Activated T-helper 2 cell treated with anti-CD3 and anti-CD28 coated beads, Interferon-gamma antibody, Interleukin-2, Interleukin-4, amounts not matched to agents 10 μg/mL and 5 μg/mL and 100 μg/mL, durations not matched to agents 14 hours and 24 hours and 36 hours (primary cell): ENCODE data around the gene ALOX15. TPM values are rescaled to one million over a fixed set of nuclear protein-coding genes. Genes with fewer than 3 reads are reported as not detected.
"Not testable (repeated sequence)": the region's sequence is repeated elsewhere in the genome, so short reads cannot be mapped to it uniquely, and the experiment has no call there.

Source experiments
- DNase-seq: peaks from one replicate; pipeline ENCODE4 v3.0.0; 2021; ENCODE audit warnings: low spot score
- H3K27ac Mint-ChIP-seq: one replicate; pipeline ENCODE4 v1.8.0; 2021; ENCODE audit warnings: mixed read lengths
- H3K27me3 Mint-ChIP-seq: one replicate; pipeline ENCODE4 v1.8.0; 2021; ENCODE audit warnings: low read depth, mixed read lengths
- H3K36me3 Mint-ChIP-seq: one replicate; pipeline ENCODE4 v1.8.0; 2021; ENCODE audit warnings: low read depth, mixed read lengths
- H3K4me1 Mint-ChIP-seq: one replicate; pipeline ENCODE4 v1.8.0; 2021; ENCODE audit warnings: low read depth, mixed read lengths
- H3K4me3 Mint-ChIP-seq: one replicate; pipeline ENCODE4 v1.8.0; 2021; ENCODE audit warnings: low read depth, mild to moderate bottlenecking, moderate library complexity, mixed read lengths
- H3K9me3 Mint-ChIP-seq: one replicate; pipeline ENCODE4 v1.8.0; 2021; ENCODE audit warnings: mixed read lengths
- intact Hi-C: fragments of 100-400 bp; cut with micrococcal nuclease; formaldehyde crosslinking; loops from one replicate; pipeline ENCODE4 v1.15.1; 2023
- total RNA-seq: library from RNA; stranded (reverse); gene quantifications from 2 replicates; pipeline ENCODE4 v1.2.3, GENCODE V29; 2022

The ALOX15 gene
- total RNA-seq, 1 donor from 2014 or later = not detected

DNA sequence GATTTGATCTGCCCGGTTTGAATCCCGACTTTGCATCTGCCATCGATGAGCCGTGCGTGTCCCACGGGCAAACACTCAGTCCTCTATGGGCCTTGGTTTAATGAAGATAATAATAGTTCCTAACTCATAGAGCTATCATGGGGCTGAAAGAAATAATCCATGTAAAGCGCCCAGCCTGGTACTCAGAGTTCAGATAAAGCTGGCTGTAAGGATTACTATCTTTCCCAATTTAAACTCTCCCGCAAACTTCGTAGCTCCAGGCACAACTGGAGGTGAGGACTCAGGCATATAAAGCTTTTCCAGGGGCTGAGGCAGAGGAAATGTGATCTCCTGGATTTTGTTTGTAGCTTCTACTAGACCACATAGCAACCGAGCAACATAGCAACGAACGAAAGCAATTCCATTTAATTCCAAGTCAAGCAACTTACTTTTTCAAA is 16.3 kb downstream of the ALOX15 start:
- peaks cover 36% of the 10 kb centered on the region for H3K27me3 Mint-ChIP-seq
- no peak overlapping the region for H3K27ac Mint-ChIP-seq
- no peak overlapping the region for H3K4me3 Mint-ChIP-seq
- DNase-seq = no peak
- H3K4me1 Mint-ChIP-seq = no peaks in the 10 kb centered on the region
- no peaks in the 10 kb centered on the region for H3K36me3 Mint-ChIP-seq
- intact Hi-C loops = loop anchor here (5.0 kb wide), 1 partner anchor 203 kb away; no protein-coding TSS in a partner anchor
- peaks cover 5% of the 10 kb centered on the region for H3K9me3 Mint-ChIP-seq

DNA sequence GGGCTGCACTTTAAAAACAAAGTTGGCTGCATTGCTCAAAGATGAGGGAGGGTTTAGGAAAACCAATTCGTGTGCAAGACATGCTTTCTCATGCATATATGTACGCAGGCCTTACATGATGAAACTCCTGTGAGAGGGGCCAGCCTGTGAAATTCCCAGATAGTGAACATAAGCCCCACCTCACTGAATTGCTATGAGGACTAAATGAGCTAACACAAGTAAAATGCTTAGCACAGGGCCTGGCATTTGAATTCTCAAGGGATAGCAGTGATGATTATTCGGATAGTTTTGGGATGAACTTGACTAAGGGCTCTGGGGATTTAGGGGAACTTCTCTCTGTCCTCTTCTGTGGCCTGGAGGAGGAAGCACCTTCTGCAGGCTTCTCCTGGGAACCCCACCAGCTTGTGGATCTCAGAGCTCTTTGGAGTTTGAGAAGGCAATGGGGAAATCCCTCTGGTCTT is 17.0 kb downstream of the ALOX15 start:
- intact Hi-C loops, H3K4me3 Mint-ChIP-seq, H3K9me3 Mint-ChIP-seq, H3K4me1 Mint-ChIP-seq, H3K27ac Mint-ChIP-seq, DNase-seq, H3K36me3 Mint-ChIP-seq: not testable (repeated sequence)
- peaks cover 36% of the 10 kb centered on the region for H3K27me3 Mint-ChIP-seq

DNA sequence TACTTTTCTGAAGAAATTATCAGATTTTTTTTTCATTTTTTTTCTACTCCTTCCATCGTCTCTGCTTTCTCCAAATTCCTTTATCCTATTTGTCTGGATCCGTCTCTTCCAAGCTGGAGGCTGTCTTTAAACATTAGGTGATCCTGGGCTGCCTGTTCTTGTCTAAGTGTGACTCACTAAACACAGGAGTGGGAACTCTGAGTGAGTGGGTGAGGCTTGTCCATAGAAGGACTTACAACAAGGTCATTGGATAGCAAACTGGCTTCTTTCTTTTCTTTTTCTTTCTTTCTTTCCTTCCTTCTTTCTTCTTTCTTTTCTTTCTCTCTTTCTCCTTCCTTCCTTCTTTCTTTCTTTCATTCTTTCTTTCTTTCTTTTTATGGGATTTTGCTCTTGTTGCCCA is 18.2 kb downstream of the ALOX15 start:
- no peak overlapping the region for H3K27ac Mint-ChIP-seq
- no peak overlapping the region for H3K4me3 Mint-ChIP-seq
- intact Hi-C loops = no loop called here
- H3K27me3 Mint-ChIP-seq = peaks cover 36% of the 10 kb centered on the region
- no peaks in the 10 kb centered on the region for H3K4me1 Mint-ChIP-seq
- no peak for DNase-seq
- peaks cover 5% of the 10 kb centered on the region for H3K9me3 Mint-ChIP-seq
- no peaks in the 10 kb centered on the region for H3K36me3 Mint-ChIP-seq

DNA sequence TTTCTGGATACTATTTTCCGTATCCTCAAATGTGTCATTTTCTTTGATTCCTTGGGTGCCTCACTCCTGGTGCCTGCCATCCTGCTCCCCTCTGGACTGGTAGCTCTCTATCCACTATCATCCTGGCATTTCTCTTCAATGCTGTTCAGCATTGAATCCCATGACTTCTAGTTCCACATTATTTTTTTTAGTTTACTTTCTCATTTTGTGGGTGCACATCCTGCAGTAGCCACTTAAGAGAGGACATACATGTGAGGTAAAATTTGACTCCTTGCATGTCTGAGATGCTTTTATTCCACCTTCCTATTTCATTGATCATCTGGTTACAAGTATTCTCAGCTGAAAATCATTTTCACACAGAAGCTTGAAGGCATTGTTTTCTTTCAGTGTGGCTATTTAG is 19.1 kb downstream of the ALOX15 start:
- Mint-ChIP-seq H3K4me3 (no peak overlapping the region), H3K36me3 (no peaks in the 10 kb centered on the region), H3K27ac (no peak overlapping the region), H3K4me1 (no peaks in the 10 kb centered on the region), H3K27me3 (peaks cover 35% of the 10 kb centered on the region), H3K9me3 (peaks cover 5% of the 10 kb centered on the region)
- intact Hi-C loops = no loop called here
- DNase-seq = no peak

DNA sequence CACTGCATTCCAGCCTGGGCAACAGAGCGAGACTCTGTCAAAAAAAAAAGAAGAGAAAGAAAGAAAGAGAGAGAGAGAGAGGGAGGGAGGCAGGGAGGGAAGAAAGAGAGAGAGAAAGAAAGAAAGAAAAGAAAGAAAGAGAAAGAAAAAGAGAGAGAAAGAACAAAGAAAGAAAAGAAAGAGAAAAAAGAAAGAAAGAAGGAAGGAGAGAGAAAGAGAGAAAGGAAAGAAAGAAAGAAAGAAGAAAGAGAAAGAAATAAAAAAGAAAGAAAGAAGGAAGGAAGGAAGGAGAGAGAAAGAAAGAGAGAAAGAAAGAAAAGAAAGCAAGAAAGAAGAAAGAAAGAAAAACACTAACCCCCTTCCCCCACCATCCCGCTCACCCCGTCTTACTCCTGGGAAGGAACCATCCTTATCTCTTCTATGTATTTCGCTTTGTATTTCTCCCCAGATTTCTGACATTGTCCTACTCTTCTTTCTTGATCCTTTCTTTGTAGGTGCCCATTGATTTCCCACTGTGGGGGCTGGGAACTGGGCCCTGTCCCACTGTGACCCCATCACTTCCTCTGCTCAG is 20.9 kb downstream of the ALOX15 start:
- no peaks in the 10 kb centered on the region for H3K36me3 Mint-ChIP-seq
- peaks cover 5% of the 10 kb centered on the region for H3K9me3 Mint-ChIP-seq
- DNase-seq = no peak
- peaks cover 22% of the 10 kb centered on the region for H3K27me3 Mint-ChIP-seq
- H3K4me3 Mint-ChIP-seq = no peak overlapping the region
- intact Hi-C loops = no loop called here
- no peaks in the 10 kb centered on the region for H3K4me1 Mint-ChIP-seq
- no peak overlapping the region for H3K27ac Mint-ChIP-seq

DNA sequence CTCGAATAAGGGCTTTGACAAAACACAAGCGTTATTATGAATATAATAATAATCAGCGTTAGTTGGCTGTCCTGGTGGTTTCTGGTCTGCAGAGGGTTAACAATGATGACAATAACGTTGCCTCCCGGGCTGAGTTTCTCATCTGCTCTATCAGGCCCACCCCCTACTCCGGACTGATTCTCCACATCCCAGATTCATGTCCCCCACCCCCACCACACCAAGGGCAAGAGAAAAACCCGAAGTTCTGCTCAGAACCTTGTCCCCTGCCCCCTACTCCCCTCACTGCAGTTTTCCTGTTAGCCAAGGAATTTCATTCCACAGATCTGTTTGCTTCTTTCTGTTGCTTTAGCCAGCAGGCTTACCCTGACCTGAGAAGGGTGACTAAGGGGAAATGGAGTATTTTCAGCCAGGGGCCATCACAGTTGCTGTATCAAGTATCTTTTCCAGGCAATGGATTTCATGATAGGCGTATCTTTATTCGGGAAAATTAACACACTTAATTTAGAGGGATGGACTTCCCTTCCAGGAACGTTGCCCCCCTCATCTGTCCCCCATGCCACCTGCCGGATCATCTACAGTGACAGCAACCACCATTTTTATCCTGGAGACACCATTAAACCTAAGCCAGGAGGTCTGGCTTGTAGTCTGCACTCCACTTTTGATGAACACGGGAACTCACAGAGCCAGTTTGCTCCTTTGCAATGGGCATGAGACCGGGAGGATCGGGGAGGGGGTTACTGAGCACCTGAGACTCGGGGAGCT is 23.7 kb downstream of the ALOX15 start:
- Mint-ChIP-seq H3K9me3 (no peaks in the 10 kb centered on the region), H3K4me3 (no peak overlapping the region), H3K36me3 (no peaks in the 10 kb centered on the region), H3K27me3 (peaks cover 8% of the 10 kb centered on the region), H3K27ac (no peak overlapping the region), H3K4me1 (no peaks in the 10 kb centered on the region)
- intact Hi-C loops = no loop called here
- DNase-seq = no peak

DNA sequence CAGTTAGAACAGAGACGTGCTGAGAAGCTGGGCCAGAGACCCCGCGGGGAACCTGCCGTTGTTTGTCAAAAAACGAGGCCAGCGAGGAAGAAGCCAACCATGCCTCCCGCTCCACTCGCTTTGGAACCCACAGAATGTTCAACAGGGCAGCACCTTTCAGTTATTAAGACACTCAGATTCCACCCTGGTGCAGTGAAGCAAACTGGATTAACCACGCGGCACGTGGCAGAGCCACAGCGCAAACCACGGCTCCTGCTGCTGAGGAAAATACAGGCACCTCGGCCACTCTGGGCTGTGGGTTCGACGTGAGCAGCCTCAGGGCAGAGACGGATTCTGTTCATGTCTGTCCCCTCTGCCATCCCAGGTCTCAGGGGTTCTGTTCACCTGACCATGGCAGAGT is 24.4 kb downstream of the ALOX15 start:
- Mint-ChIP-seq H3K4me3 (no peak overlapping the region), H3K27me3 (peaks cover 8% of the 10 kb centered on the region), H3K4me1 (no peaks in the 10 kb centered on the region), H3K36me3 (no peaks in the 10 kb centered on the region), H3K9me3 (no peaks in the 10 kb centered on the region), H3K27ac (no peak overlapping the region)
- intact Hi-C loops = no loop called here
- DNase-seq = no peak

DNA sequence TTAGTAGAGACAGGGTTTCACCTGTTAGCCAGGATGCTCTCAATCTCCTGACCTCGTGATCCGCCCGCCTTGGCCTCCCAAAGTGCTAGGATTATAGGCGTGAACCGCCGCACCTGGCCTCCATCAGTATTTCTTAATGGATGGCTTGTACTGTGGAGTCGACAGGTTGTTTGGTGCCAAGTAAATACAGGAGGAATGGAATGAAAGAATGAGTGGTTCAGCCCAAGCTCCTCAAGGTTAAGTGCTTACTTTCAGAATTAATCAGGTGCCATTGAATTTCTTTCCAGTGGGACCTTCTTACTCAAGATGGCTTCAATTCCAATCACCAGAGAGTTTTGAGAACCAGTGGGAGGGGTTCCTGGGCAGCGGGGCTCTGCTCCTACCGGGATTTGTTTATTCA is 25.0 kb downstream of the ALOX15 start:
- no peaks in the 10 kb centered on the region for H3K36me3 Mint-ChIP-seq
- H3K27me3 Mint-ChIP-seq = peaks cover 8% of the 10 kb centered on the region
- no peaks in the 10 kb centered on the region for H3K4me1 Mint-ChIP-seq
- H3K27ac Mint-ChIP-seq = no peak overlapping the region
- no peak for DNase-seq
- H3K9me3 Mint-ChIP-seq = no peaks in the 10 kb centered on the region
- no peak overlapping the region for H3K4me3 Mint-ChIP-seq
- intact Hi-C loops = no loop called here

DNA sequence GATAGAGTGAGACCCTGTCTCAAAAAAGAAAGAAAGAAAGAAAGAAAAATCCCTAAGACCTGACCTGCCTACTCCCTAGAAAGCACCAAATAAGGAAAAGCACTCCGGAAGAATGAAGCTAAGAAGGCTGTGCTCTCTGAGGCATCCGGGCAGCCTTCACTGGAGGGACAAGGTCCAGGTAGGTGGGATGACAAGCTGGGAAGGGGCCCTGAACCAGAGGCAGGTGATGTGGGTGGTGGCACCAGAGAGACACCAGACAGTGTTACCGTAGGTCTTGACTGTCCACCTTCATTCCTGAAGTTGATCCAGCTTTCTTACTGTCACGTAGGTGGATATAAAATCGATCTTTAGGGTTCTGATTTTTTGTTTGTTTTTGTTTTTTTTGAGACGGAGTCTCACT is 30.8 kb downstream of the ALOX15 start:
- peaks cover 31% of the 10 kb centered on the region for H3K27me3 Mint-ChIP-seq
- no peaks in the 10 kb centered on the region for H3K9me3 Mint-ChIP-seq
- H3K4me3 Mint-ChIP-seq = no peak overlapping the region
- no peaks in the 10 kb centered on the region for H3K36me3 Mint-ChIP-seq
- H3K4me1 Mint-ChIP-seq = no peaks in the 10 kb centered on the region
- DNase-seq = no peak
- intact Hi-C loops = no loop called here
- H3K27ac Mint-ChIP-seq = no peak overlapping the region

DNA sequence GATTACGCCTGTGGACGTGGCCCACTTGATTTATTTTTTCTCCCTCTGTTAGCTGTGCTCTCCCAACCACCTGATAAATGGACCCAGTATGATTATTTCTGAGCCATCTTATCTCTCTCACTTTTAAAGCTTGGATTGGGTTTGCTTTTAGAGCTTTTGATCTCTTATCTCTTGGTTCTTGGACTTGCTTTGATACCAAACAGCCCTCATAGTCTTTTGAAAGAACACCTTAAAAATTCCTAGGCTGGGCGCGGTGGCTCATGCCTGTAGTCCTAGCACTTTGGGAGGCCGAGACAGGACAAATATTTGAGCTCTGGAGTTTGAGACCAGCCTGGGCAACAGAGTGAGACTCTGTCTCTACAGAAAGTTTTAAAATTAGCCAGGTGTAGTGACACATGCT is 31.3 kb downstream of the ALOX15 start:
- no peak for DNase-seq
- H3K9me3 Mint-ChIP-seq = no peaks in the 10 kb centered on the region
- peaks cover 30% of the 10 kb centered on the region for H3K27me3 Mint-ChIP-seq
- intact Hi-C loops = no loop called here
- no peaks in the 10 kb centered on the region for H3K4me1 Mint-ChIP-seq
- H3K27ac Mint-ChIP-seq = no peak overlapping the region
- no peak overlapping the region for H3K4me3 Mint-ChIP-seq
- no peaks in the 10 kb centered on the region for H3K36me3 Mint-ChIP-seq

DNA sequence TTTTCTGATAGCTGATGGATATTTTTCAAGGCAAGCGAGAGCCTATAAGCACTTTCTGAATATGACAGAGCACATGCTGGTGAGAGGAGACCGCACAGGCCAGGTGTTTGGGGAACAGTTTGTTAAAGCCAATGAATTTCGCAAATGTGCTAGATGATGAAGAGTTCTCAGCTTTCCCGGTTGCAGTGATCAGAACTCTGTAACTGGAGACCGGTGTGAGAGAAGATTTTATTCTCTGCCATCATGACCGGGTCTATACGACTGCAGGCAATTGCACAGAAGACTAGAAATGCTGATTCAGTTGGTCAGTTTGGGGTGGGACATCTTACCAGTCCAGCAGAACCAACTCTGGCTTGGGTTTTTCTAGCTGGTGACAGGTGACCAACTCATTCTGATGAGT is 31.7 kb downstream of the ALOX15 start:
- peaks cover 30% of the 10 kb centered on the region for H3K27me3 Mint-ChIP-seq
- no peak overlapping the region for H3K27ac Mint-ChIP-seq
- no peaks in the 10 kb centered on the region for H3K9me3 Mint-ChIP-seq
- no peaks in the 10 kb centered on the region for H3K4me1 Mint-ChIP-seq
- H3K36me3 Mint-ChIP-seq = no peaks in the 10 kb centered on the region
- no peak for DNase-seq
- H3K4me3 Mint-ChIP-seq = no peak overlapping the region
- intact Hi-C loops = no loop called here

DNA sequence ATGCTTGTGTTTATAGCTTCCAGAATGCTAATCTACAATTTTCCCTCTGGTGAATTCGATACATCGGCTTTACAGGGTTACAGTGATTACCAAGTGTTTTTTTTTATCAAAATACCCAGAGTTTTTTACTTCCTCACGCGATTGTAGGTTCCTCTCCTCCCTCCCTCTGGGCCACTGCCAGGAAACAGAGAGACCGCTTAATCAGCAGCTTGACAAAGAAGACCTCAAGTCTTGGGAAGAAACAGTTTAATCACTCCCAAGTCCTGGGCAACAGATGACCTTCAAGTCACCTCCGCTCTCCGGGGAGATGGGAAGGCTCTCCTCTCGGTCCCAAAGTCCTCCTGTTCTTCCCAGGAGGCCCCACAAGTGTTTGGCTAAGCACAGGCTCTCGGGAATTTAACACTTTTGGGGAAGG is 33.7 kb downstream of the ALOX15 start:
- Mint-ChIP-seq H3K27ac (no peak overlapping the region), H3K4me1 (no peaks in the 10 kb centered on the region), H3K36me3 (no peaks in the 10 kb centered on the region), H3K4me3 (no peak overlapping the region), H3K27me3 (peaks cover 28% of the 10 kb centered on the region), H3K9me3 (no peaks in the 10 kb centered on the region)
- DNase-seq = no peak
- intact Hi-C loops = no loop called here

DNA sequence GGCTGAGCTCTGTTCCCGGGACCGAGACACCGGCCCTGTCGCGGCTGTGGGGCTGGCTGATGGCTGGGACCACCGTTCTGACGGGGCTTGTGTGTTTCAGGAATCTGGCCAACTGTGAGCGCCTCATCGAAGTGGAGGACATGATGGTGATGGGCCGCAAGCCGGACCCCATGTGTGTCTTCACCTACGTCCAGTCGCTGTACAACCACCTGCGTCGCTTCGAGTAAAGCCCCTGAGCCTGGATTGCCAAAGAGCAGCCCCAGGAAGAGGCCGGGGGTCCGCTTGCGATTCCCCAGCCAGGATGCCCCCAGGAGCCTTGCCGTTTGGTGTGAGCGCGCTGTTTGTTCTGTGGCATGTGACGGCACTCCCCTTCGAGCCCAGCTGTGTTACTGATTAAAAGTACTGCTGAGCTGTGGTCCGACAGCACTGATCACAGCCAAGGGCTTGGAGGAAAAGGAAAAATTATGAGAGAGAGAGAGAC is 34.2 kb downstream of the ALOX15 start:
- Mint-ChIP-seq H3K9me3 (no peaks in the 10 kb centered on the region), H3K36me3 (no peaks in the 10 kb centered on the region), H3K27me3 (peaks cover 28% of the 10 kb centered on the region), H3K4me3 (no peak overlapping the region), H3K4me1 (no peaks in the 10 kb centered on the region), H3K27ac (no peak overlapping the region)
- DNase-seq = no peak
- intact Hi-C loops = no loop called here
